ENCODE data around the gene BACH1. TPM values are rescaled to one million over a fixed set of nuclear protein-coding genes. Genes with fewer than 3 reads are reported as not detected.

Gene BACH1
- total RNA-seq, 1 experiment from 2014 or later, result 20.0 TPM

GRCh38 chr21:29267666-29268065 is 31.1 kb upstream of the BACH1 start:
- in situ Hi-C loops (cut with HindIII; ENCODE audit: low pct_unique_long_range_greater_than_20kb, low sequenced_read_pairs) (no loop called here), intact Hi-C loops (cut with micrococcal nuclease; ENCODE audit: unreplicated experiment) (no loop called here)
- TF ChIP-seq TCF7L2 (IDR thresholded peaks at IDR 0.05; ENCODE audit: low read depth, low read length), result no peak
- no peak for TF ChIP-seq SIN3A (IDR thresholded peaks at IDR 0.05; ENCODE audit: borderline replicate concordance, insufficient read depth, low read depth, low read length)
- no peak overlapping the region for H3K27ac ChIP-seq (ENCODE audit: low read length)
- DNase-seq (ENCODE audit: low read depth, low spot score), result no peak
- no peaks in the 10 kb centered on the region for H3K36me3 ChIP-seq (ENCODE audit: control insufficient read depth, insufficient read depth, low read length)
- ATAC-seq, result no peak
- H3K4me3 ChIP-seq (ENCODE audit: low read depth in 2 of 2, low read length in 2 of 2), result no peak overlapping the region
- H3K4me1 ChIP-seq (ENCODE audit: control insufficient read depth, insufficient read depth, low read length), result no peaks in the 10 kb centered on the region
- H3K9me3 ChIP-seq (ENCODE audit: control insufficient read depth, insufficient read depth, low read depth, low read length), result no peaks in the 10 kb centered on the region
- BruUV-seq (replicated peaks), result no TSS peak
- ChIA-PET CTCF (no interaction called here), POLR2A (no interaction called here)
- H3K27me3 ChIP-seq (ENCODE audit: control insufficient read depth, insufficient read depth, low read length), result no peaks in the 10 kb centered on the region

GRCh38 chr21:29271927-29272333 is 26.8 kb upstream of the BACH1 start:
- in situ Hi-C loops (cut with HindIII; ENCODE audit: low pct_unique_long_range_greater_than_20kb, low sequenced_read_pairs) (no loop called here), intact Hi-C loops (cut with micrococcal nuclease; ENCODE audit: unreplicated experiment) (no loop called here)
- ATAC-seq, result no peak
- no peaks in the 10 kb centered on the region for H3K9me3 ChIP-seq (ENCODE audit: control insufficient read depth, insufficient read depth, low read depth, low read length)
- POLR2A ChIA-PET, result no interaction called here
- CTCF ChIA-PET, result no interaction called here
- no peak for DNase-seq (ENCODE audit: low read depth, low spot score)
- no peaks in the 10 kb centered on the region for H3K36me3 ChIP-seq (ENCODE audit: control insufficient read depth, insufficient read depth, low read length)
- no peak overlapping the region for H3K4me3 ChIP-seq (ENCODE audit: low read depth in 2 of 2, low read length in 2 of 2)
- no TSS peak for BruUV-seq (replicated peaks)
- no peaks in the 10 kb centered on the region for H3K4me1 ChIP-seq (ENCODE audit: control insufficient read depth, insufficient read depth, low read length)
- no peak for TF ChIP-seq POLR2AphosphoS5 (IDR thresholded peaks at IDR 0.05; ENCODE audit: low read depth, low read length)
- no peak for TF ChIP-seq CTCF (IDR thresholded peaks at IDR 0.05)
- TF ChIP-seq REST (IDR thresholded peaks at IDR 0.05; ENCODE audit: insufficient read depth in 1 of 2, low read depth in 2 of 2, low read length in 1 of 2), result no peak
- no peak for TF ChIP-seq SIN3A (IDR thresholded peaks at IDR 0.05; ENCODE audit: borderline replicate concordance, insufficient read depth, low read depth, low read length)
- TF ChIP-seq TCF7L2 (IDR thresholded peaks at IDR 0.05; ENCODE audit: low read depth, low read length), result no peak
- no peaks in the 10 kb centered on the region for H3K27me3 ChIP-seq (ENCODE audit: control insufficient read depth, insufficient read depth, low read length)
- H3K27ac ChIP-seq (ENCODE audit: low read length), result no peak overlapping the region

GRCh38 chr21:29277442-29277841 is 21.3 kb upstream of the BACH1 start:
- H3K27me3 ChIP-seq (ENCODE audit: control insufficient read depth, insufficient read depth, low read length), result no peaks in the 10 kb centered on the region
- no TSS peak for BruUV-seq (replicated peaks)
- ChIA-PET CTCF (no interaction called here), POLR2A (no interaction called here)
- H3K4me1 ChIP-seq (ENCODE audit: control insufficient read depth, insufficient read depth, low read length), result no peaks in the 10 kb centered on the region
- DNase-seq (ENCODE audit: low read depth, low spot score) (no peak), ATAC-seq (no peak)
- H3K36me3 ChIP-seq (ENCODE audit: control insufficient read depth, insufficient read depth, low read length), result no peaks in the 10 kb centered on the region
- H3K4me3 ChIP-seq (ENCODE audit: low read depth in 2 of 2, low read length in 2 of 2), result no peak overlapping the region
- H3K27ac ChIP-seq (ENCODE audit: low read length), result no peak overlapping the region
- intact Hi-C loops (cut with micrococcal nuclease; ENCODE audit: unreplicated experiment), result no loop called here
- H3K9me3 ChIP-seq (ENCODE audit: control insufficient read depth, insufficient read depth, low read depth, low read length), result no peaks in the 10 kb centered on the region
- in situ Hi-C loops (cut with HindIII; ENCODE audit: low pct_unique_long_range_greater_than_20kb, low sequenced_read_pairs), result no loop called here
- TF ChIP-seq POLR2AphosphoS5 (IDR thresholded peaks at IDR 0.05; ENCODE audit: low read depth, low read length) (no peak), TCF7L2 (IDR thresholded peaks at IDR 0.05; ENCODE audit: low read depth, low read length) (no peak), SIN3A (IDR thresholded peaks at IDR 0.05; ENCODE audit: borderline replicate concordance, insufficient read depth, low read depth, low read length) (no peak), REST (IDR thresholded peaks at IDR 0.05; ENCODE audit: insufficient read depth in 1 of 2, low read depth in 2 of 2, low read length in 1 of 2) (no peak), CTCF (IDR thresholded peaks at IDR 0.05) (no peak)
